Endodermal cell (in vitro differentiated cells): ENCODE data around the gene MYRF. TPM values are rescaled to one million over a fixed set of nuclear protein-coding genes. Genes with fewer than 3 reads are reported as not detected.

ENCODE experiments used
- DNase-seq: peaks from one replicate; pipeline ENCODE4 v3.0.0-alpha.2; 2017
- H3K27ac ChIP-seq: 2 replicates; pipeline ENCODE4 v1.5.1; 2013; ENCODE audit warnings: mild to moderate bottlenecking, low read depth, low read length, moderate library complexity
- H3K27me3 ChIP-seq: 2 replicates; pipeline ENCODE4 v1.6.1; 2013; ENCODE audit warnings: mild to moderate bottlenecking, low read length, moderate library complexity; ENCODE audit not compliant: insufficient read depth, control insufficient read depth, poor library complexity, severe bottlenecking
- H3K36me3 ChIP-seq: 2 replicates; pipeline ENCODE4 v1.7.0; 2013; ENCODE audit warnings: mild to moderate bottlenecking, low read length, moderate library complexity; ENCODE audit not compliant: control insufficient read depth, insufficient read depth
- H3K4me1 ChIP-seq: one replicate; pipeline ENCODE4 v1.7.0; 2013; ENCODE audit warnings: low read length; ENCODE audit not compliant: control insufficient read depth, insufficient read depth
- H3K4me3 ChIP-seq: 2 replicates; pipeline ENCODE4 v1.5.1; 2013; ENCODE audit warnings: mild to moderate bottlenecking, low read length, moderate library complexity
- H3K9ac ChIP-seq: 2 replicates; pipeline ENCODE4 v1.6.1; 2013; ENCODE audit warnings: mild to moderate bottlenecking, low read length, moderate library complexity; ENCODE audit not compliant: poor library complexity, severe bottlenecking; ENCODE audit errors: extremely low read depth
- H3K9me3 ChIP-seq: 2 replicates; pipeline ENCODE4 v1.6.1; 2013; ENCODE audit warnings: mild to moderate bottlenecking, low read length, moderate library complexity; ENCODE audit not compliant: control insufficient read depth
- H3K27ac Mint-ChIP-seq: 2 replicates; pipeline ENCODE4 v1.8.0; 2020; ENCODE audit warnings: mixed read lengths
- H3K27me3 Mint-ChIP-seq: 2 replicates; pipeline ENCODE4 v1.8.0; 2021; ENCODE audit warnings: mild to moderate bottlenecking, mixed read lengths; ENCODE audit not compliant: insufficient read depth
- H3K36me3 Mint-ChIP-seq: 2 replicates; pipeline ENCODE4 v1.8.0; 2020; ENCODE audit warnings: low read depth, mixed read lengths
- H3K4me1 Mint-ChIP-seq: 2 replicates; pipeline ENCODE4 v1.8.0; 2020; ENCODE audit warnings: mixed read lengths
- H3K4me3 Mint-ChIP-seq: 2 replicates; pipeline ENCODE4 v1.8.0; 2020; ENCODE audit warnings: mild to moderate bottlenecking, moderate library complexity, mixed read lengths
- H3K9me3 Mint-ChIP-seq: 2 replicates; pipeline ENCODE4 v1.8.0; 2020; ENCODE audit warnings: mild to moderate bottlenecking, mixed read lengths
- CTCF ChIP-seq: fragments of 200-600 bp; sonication (generic); conservative IDR thresholded peaks from 2 replicates; pipeline ENCODE4 v1.5.0; 2021; ENCODE audit warnings: antibody characterized with exemption, mild to moderate bottlenecking
- WGBS, 2 experiments: methylation state at CpG; one replicate each; pipeline versions ENCODE4 v1.1.5 to v1.1.7; 2013; ENCODE audit warnings: missing lambda C conversion rate in 2 of 2, mixed read lengths in 1 of 2; ENCODE audit not compliant: insufficient coverage in 1 of 2, insufficient read length in 1 of 2; 5-methylcytosine and 5-hydroxymethylcytosine counted together
- total RNA-seq, 2 donors: library from RNA; stranded (reverse); fragmentation: NEBNext Ultra II Directional in 1 of 2; extraction: Animal tissue kit (Norgen Biotek cat#: 25700) in 1 of 2; gene quantifications; 2 replicates in 1 of 2; 3 replicates in 1 of 2; pipeline ENCODE4 v1.2.1, GENCODE V29; 2021

The MYRF gene
- total RNA-seq, 2 donors from 2014 or later, result 30.3 to 61.7 TPM

- DNase-seq, result no peak
- H3K27me3 Mint-ChIP-seq, result no peaks in the 10 kb centered on the region
- Histone ChIP-seq H3K27ac (no peak overlapping the region), H3K9me3 (no peaks in the 10 kb centered on the region), H3K4me1 (peaks cover 11% of the 10 kb centered on the region), H3K9ac (no peak overlapping the region), H3K27me3 (no peaks in the 10 kb centered on the region), H3K4me3 (no peak overlapping the region), H3K36me3 (no peaks in the 10 kb centered on the region)
- H3K36me3 Mint-ChIP-seq, result no peaks in the 10 kb centered on the region
- H3K9me3 Mint-ChIP-seq, result no peaks in the 10 kb centered on the region
- H3K4me3 Mint-ChIP-seq, result no peak overlapping the region
- H3K4me1 Mint-ChIP-seq, result peaks cover 16% of the 10 kb centered on the region
- H3K27ac Mint-ChIP-seq, result no peak overlapping the region
- 90 to 94% methylated on average over 4 to 5 of the region's 5 CpGs for WGBS, 2 experiments
- no peak for TF ChIP-seq CTCF
Measured at GRCh38 chr11:61714916-61715315, 37.5 kb upstream of the MYRF start.

- peaks cover 11% of the 10 kb centered on the region for H3K4me1 Mint-ChIP-seq
- no peak overlapping the region for H3K4me3 Mint-ChIP-seq
Measured at GRCh38 chr11:61715867-61716266, 36.6 kb upstream of the MYRF start.

GRCh38 chr11:61716478-61717285 is 35.8 kb upstream of the MYRF start:
- H3K4me3 Mint-ChIP-seq, result no peak overlapping the region
- peak; percentile 25 for TF ChIP-seq CTCF
- peak; percentile 67 for DNase-seq
- Histone ChIP-seq H3K4me1 (peaks cover 9% of the 10 kb centered on the region), H3K4me3 (no peak overlapping the region), H3K27me3 (no peaks in the 10 kb centered on the region), H3K9ac (peak overlapping the region; percentile 11), H3K36me3 (no peaks in the 10 kb centered on the region), H3K9me3 (no peaks in the 10 kb centered on the region), H3K27ac (no peak overlapping the region)
- no peak overlapping the region for H3K27ac Mint-ChIP-seq
- WGBS, 2 experiments, result 85 to 90% methylated on average over 7 to 13 of the region's 13 CpGs
- H3K4me1 Mint-ChIP-seq, result peaks cover 11% of the 10 kb centered on the region
- H3K9me3 Mint-ChIP-seq, result no peaks in the 10 kb centered on the region
- no peaks in the 10 kb centered on the region for H3K36me3 Mint-ChIP-seq
- H3K27me3 Mint-ChIP-seq, result no peaks in the 10 kb centered on the region

More at GRCh38 chr11:61715867-61716266, 36.6 kb upstream of the MYRF start:
- no peaks in the 10 kb centered on the region for H3K36me3 Mint-ChIP-seq
- no peak overlapping the region for H3K27ac Mint-ChIP-seq
- no peaks in the 10 kb centered on the region for H3K27me3 Mint-ChIP-seq
- H3K36me3 ChIP-seq, result no peaks in the 10 kb centered on the region
- peak overlapping the region; percentile 11 for H3K9ac ChIP-seq
- no peaks in the 10 kb centered on the region for H3K27me3 ChIP-seq
- no peaks in the 10 kb centered on the region for H3K9me3 Mint-ChIP-seq
- WGBS, 2 experiments, result 83 to 92% methylated on average over 2 to 4 of the region's 4 CpGs
- no peaks in the 10 kb centered on the region for H3K9me3 ChIP-seq
- H3K27ac ChIP-seq, result no peak overlapping the region
- no peak for TF ChIP-seq CTCF
- no peak for DNase-seq
- H3K4me1 ChIP-seq, result peaks cover 9% of the 10 kb centered on the region
- H3K4me3 ChIP-seq, result no peak overlapping the region
